ENCODE data around the gene KCTD1.

GRCh38 chr18:26519114-26519513 is 29.2 kb downstream of the KCTD1 start:
- TF ChIP-seq CTCF (IDR thresholded peaks at IDR 0.05; ENCODE audit: insufficient read depth, low read depth, low read length) (no peak), EZH2 (IDR thresholded peaks at IDR 0.05; ENCODE audit: insufficient read depth, low read length) (no peak)

Measured in astrocyte (in vitro differentiated cells and primary cell).